Fibroblast of lung (primary cell): ENCODE measurements around the gene TBL1X.

Source experiments
- EZH2 ChIP-seq: IDR thresholded peaks from 2 replicates; pipeline ENCODE4 v1.5.1; 2012; ENCODE audit warnings: low read length, control low read depth, mild to moderate bottlenecking; ENCODE audit errors: missing control alignments
- TF ChIP-seq, protein P1 (sequence below), 2 donors: IDR thresholded peaks in 1 of 2; conservative IDR thresholded peaks in 1 of 2; 1 replicate in 1 of 2; 2 replicates in 1 of 2; pipeline ENCODE4 v1.5.1; 2011 to 2012; ENCODE audit warnings: low read length in 2 of 2, control low read depth in 1 of 2, inconsistent platforms in 1 of 2, low read depth in 1 of 2, mild to moderate bottlenecking in 1 of 2

DNA sequence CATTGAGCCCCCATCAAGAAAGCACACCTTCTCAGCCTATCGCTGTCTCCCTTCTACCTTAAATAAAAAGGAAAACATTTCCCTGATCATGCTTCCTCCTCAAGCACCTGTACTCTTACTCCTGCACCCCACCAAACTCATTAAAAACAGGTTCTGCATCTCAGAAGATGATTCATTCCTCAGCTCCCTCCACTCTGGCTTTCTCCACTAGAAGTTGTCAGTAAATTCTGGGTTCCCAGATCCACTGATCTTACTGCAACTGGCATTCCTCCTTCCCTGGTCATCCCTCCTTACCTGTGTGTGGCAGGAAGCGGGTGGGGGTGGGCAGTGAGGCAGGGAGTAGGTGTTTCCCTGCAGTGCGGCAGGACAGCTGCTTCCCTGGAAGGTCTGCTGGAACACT lies 192.0 kb downstream of the TBL1X start:
- TF ChIP-seq, protein P1, sequence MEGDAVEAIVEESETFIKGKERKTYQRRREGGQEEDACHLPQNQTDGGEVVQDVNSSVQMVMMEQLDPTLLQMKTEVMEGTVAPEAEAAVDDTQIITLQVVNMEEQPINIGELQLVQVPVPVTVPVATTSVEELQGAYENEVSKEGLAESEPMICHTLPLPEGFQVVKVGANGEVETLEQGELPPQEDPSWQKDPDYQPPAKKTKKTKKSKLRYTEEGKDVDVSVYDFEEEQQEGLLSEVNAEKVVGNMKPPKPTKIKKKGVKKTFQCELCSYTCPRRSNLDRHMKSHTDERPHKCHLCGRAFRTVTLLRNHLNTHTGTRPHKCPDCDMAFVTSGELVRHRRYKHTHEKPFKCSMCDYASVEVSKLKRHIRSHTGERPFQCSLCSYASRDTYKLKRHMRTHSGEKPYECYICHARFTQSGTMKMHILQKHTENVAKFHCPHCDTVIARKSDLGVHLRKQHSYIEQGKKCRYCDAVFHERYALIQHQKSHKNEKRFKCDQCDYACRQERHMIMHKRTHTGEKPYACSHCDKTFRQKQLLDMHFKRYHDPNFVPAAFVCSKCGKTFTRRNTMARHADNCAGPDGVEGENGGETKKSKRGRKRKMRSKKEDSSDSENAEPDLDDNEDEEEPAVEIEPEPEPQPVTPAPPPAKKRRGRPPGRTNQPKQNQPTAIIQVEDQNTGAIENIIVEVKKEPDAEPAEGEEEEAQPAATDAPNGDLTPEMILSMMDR (conservative IDR thresholded peaks at IDR 0.05 in 1 of 2, IDR thresholded peaks at IDR 0.05 in 1 of 2; ENCODE audit: low read depth in 1 of 2, low read length in 2 of 2): no peak
- no peak for TF ChIP-seq EZH2
